Raji (cell line): ENCODE results near the gene RADIL.

Source experiments
- POLR2A ChIP-seq: IDR thresholded peaks from 2 replicates; pipeline ENCODE4 v1.6.1; 2011; ENCODE audit warnings: low read depth, low read length, control low read depth; ENCODE audit not compliant: insufficient read depth

Gene RADIL

DNA sequence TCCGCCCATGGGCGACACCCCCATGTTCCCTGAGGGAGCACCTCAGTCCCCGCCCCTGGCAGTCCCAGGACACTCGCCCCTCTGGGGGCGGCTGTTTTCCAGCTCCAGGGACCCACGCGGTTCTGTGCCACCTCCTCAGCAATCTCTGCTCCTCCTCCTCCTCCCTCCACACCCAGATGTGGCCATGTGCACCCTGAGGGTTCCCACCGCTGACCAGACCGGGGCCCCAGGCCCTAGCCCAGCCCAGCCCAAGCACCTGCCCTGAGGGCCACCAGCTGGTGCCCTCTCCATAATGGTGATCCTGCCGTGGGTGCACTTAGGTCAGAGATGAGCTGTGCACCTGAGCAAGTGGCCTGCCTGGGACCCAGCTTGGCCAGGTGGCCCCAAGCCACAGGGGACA lies 83.0 kb downstream of the RADIL start:
- no peak for TF ChIP-seq POLR2A

DNA sequence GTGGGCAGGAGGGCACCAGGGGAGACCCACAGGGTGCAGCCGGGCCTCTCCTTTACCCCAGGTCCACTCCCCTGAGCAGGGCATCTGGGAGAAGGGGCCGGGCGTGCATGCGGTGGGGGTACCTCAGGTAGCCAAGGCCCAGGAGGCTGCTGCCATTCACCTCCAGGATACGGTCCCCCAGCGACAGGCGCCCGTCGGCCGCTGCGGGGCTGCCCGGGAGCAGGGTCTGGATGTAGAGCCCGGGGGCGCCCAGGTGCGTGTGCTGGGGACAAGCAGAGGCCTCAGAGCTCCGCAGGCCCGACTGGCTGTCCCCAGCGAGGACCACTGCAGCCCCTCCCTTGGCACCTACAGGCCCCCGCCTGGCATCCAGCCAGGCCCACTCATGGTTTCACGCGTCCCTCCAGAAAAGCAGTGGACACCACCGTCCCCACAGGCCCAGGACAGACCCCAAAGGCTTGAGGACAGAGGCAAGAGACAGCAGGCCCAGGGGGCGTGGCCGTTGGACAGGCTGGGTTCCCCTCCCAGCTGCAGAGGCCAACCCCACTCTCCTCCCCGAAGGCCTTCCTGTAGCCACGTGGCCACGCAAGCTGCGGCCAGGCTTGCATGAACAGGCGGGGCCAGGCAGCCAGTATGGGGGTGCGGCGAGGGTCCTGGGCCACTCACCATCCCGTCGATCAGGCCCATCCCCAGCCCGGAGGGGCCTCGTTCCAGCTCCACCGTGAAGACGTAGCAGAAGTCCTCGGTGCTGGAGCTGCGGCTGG lies 83.8 kb downstream of the RADIL start:
- no peak for TF ChIP-seq POLR2A

DNA sequence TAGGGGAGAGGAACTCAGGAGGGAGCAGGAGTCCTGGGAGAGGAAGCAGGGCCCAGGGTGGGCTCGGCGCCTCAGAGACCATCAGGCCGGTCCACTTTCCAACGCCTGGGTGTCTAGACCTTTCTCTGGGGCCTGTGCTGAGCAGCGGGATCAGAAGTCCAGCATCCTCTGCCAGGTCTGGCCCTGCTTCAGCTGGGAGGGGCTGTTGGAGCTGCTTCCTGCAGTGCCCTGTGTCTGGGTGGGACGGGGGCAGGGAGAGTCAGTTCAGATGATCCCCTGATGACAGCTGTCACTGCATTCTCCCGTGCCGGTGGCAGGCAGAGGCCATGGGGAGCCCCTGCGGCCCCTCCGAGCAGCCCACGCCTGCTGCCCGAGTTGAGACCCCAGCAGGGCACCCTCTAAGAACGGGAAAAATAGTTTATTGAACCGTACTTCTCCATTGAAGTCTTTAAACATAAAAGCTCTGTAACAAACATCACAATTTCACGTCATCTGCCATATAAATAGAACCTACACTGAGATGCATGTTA lies 84.7 kb downstream of the RADIL start:
- TF ChIP-seq POLR2A, result no peak

DNA sequence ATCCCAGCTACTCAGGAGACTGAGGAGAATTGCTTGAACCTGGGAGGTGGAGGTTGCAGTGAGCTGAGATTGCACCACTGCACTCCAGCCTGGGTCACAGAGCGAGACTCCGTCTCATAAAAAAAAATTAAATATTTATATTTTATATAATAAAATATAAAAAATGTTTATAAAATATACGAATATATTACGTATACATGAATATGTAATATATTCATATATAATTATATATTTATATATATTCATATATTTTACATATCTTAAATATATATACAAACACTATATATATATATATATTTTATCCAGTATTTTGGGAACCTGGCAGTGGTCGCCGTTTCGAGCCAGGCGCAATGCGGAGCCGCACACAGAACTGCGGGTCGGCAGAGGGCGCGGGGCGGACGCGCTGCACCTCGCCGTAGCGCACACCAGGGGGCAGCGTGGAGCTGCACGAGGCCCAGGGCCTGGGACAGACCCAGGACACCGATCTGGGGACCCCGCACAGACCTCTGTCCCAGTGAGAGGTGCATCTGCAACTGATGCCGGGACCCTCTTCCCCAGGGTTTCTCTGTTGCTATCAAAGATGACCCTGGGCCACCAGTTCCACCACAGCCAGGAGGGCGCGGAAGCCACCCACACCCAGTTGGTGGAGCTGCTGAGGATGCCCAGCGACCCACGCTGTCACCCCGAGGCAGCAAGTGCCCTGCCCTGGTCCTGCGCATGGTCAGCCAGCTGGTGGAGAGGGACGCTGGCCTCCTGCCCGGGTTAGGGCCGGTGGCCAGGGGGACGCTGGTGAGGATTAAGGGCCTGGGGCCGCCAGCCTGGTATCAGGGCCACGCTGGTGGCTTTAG lies 85.4 kb downstream of the RADIL start:
- TF ChIP-seq POLR2A, result no peak

DNA sequence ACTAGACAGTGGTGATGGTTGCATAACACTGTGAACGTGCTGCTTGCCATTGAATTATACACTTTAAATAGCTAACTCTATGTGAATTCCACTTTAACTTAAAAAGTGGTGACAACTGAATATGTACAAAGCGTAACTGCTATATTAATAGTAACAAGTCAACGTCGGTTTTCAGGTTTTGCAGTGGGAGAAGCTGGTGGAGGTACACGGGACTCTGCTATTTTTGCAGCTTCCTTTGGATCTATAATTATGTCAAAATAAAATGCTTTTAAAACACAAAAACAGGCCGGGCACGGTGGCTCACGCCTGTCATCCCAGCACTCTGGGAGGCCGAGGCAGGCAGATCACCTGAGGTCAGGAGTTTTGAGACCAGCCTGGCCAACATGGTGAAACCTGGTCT lies 87.1 kb downstream of the RADIL start:
- TF ChIP-seq POLR2A, result no peak

DNA sequence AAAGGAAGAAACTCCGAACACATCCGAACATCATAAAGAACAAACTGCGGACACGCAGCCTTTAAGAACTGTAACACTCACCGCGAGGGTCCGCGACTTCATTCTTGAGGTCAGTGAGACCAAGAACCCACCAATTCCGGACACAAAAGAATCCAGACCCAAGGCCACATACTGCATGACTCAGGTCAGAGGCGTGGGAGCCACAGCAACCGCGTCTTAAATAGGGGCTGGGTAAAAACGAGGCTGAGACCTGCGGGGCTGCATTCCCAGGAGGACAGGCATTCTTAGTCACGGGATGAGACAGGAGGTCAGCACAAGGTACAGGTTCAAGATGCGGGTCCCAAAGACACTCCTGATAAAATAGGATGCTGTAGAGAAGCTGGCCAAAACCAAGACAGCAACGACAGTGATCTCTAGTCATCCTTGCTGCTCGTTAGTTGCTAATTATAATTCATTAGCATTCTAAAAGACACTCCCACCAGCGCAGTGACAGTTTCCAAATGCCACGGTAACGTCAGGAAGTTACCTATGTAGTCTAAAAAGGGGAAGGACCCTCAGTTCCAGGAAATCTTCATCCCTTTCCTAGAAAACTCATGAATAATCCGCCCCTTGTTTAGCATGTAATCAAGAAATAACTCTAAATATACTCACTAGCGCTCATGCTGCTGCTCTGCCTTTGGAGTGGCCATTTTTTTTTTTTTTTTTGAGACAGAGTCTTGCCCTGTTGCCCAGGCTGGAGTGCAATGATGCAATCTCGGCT lies 88.7 kb downstream of the RADIL start:
- TF ChIP-seq POLR2A, result no peak

DNA sequence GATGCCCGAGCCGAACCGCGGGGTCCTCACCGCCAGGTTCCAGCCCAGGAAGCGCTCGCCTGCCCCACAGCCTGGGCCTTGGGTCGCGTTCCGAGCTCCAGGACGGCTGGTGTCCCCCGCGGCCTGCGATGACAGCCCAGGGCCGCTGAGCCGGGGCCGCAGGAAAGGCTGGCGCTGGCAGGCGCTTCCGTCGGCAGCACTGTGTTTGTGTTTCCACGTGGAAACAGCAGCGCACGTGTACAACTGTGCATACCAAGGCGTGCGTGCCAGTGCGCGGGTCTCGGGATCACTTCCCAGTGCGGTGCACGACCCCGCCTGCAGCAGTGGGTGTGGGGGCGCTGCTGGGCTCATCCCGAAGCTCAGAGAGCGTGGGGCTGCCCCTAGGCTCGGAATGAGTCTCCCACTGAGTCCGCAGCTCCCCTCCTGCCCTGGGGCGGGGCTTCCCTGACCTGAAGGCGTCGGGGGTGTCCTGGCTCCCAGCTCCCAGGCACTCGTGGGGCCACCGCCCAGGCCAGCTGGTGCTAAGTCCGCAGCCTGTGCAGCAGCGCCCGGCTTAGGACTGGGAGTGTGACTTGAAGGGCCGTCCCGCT lies 90.9 kb downstream of the RADIL start:
- no peak for TF ChIP-seq POLR2A

DNA sequence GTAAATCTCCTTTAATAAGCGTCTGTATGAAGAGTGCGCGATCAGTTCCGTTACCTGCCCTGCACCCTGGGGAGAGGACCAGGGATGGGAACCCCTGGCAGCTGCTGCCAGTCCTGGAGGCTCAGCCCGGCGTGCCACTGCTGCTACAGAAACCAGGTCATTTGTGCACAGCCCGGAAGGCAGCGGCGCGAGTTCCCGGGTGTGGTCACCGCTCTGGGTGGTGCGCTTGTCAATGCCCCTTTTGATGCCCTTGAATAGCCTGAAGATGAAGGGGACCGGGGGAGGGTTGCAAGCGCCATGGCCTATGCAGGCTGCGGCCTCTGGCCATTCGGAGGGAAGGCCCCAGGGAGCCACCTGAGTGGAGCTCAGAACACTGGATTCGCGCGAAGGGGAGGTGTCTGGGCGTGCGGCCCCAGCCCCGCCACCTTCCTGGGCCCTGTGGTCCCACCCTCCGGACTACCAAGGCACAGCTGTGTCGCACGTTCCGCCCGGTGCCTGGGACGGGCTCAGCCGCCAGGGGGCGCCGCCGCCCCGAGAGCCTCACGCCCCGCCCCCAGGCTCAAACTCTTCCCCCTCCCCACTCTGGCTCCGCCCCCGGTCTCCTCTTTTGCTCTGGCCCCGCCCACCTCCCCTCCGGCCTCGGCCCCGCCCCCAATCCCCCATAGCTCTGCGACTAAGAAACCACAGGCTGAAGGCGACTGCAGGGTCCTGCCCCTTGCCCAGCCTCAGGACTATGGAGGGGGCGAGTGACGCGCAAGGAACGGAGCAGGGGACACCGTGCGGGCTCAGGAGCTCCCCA lies 91.6 kb downstream of the RADIL start:
- no peak for TF ChIP-seq POLR2A

DNA sequence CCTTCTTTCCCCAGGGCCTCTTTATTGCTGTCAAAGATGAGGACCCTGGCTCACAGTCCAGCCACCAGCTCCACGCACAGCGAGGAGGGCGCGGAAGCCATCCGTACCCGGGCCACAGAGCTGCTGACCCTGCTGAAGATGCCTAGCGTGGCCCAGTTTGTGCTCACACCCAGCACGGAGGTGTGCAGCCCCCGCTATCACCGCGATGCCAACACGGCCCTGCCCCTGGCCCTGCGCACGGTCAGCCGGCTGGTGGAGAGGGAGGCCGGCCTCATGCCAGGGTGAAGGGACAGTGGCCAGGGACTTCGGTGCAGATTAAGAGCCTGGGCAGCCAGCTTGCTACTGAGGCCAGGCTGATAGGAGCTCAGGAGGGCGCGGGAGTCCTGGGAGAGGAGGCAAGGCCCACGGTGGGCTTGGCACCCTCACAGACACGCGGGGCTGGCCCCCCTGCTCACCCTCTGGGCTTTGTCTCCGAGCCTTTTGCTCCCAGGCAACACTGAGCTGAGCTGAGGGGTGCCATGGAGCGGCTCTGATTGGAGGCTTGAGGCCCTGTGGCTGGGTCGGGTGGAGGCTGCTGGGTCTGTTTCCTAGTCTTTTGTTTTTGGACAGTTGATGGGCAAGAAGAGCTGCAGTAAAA lies 92.3 kb downstream of the RADIL start:
- no peak for TF ChIP-seq POLR2A

DNA sequence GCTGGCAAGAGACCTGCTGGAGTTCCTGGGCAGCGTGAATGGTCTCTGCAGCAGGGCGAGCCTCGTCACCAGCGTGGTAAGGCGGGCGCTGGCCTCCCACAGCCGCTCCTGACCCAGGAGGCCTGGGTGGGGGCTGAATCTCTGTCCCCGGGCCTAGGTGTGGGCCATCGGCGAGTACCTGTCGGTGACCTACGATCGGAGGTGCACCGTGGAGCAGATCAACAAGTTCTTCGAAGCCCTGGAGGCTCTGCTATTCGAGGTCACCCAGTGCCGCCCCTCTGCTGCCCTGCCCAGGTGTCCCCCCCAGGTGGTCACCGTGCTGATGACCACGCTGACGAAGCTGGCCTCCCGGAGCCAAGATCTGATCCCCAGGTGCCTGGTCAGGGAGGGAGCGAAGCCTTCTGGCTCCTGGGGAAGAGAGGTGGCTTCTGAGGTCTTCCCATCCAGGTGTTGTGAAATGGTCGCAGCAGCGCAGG lies 93.0 kb downstream of the RADIL start:
- TF ChIP-seq POLR2A, result no peak

DNA sequence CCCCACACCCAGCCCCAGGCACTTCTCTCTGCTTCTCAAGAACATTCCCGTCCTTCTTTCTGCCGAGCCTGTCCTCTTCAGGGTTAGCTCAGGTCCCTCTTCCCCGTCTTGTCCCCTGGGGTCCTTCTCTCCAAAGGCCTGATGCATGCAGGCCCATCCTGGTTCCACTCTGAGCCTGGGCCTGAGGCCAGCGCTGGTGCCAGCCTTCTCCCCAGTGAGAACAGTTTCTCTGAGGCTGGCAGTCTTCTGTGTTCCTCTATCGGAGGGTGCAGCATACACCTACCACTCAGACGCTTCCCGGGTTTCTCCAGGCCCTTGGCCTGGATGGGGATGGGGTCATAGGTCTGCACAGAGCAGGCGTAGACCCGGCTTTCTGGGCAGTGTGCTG lies 93.4 kb downstream of the RADIL start:
- no peak for TF ChIP-seq POLR2A

DNA sequence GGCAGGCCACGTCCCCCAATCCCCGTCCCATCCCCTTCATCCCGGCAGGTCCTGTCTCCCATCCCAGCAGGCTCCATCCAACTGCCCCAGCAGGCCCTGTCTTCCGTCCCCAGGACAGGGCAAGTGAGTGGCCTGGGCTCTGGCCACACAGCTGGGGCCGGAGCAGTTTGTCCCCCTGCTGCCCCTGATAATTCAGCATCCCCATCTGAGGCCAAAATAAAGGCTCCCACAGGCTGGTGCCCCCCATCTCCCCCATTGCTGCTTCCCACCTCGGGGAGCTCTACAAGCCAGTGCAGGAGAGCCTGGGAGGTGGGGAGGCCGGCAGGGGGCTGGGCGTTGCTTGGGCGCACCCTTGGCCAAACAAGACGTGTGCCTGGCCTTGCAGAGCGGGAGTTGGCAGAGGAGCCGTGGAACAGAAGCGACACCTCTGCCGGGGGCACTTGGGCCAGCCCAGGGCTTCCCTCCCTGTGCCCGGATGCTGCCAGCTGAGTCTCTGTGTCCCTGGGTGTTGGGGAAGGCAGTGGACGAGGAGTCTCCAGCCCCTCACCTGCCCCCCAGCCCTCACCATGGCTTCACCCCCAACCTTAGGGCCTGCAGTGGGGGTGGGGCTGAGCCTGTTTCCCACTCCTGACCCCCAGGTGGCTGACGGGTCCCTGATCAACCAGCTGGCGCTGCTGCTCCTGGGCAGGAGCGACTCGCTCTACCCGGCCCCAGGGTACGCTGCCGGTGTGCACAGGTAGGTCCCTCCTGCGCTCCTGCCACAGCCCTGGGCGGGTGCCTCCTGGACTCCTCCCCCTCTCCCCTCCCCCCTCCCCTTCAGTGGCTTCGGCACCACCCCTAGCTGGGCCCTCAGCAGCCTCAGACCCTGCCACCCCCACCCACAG lies 94.1 kb downstream of the RADIL start:
- no peak for TF ChIP-seq POLR2A
